HTERT RPE-1 (cell line): ENCODE data around the gene SPOP.

Source experiments
- in situ Hi-C: fragments of 300-500 bp; cut with MboI; formaldehyde crosslinking; loops from 4 replicates; pipeline ENCODE4 v1.14.3; 2020; ENCODE audit warnings: low sequenced_read_pairs

SPOP gene

DNA sequence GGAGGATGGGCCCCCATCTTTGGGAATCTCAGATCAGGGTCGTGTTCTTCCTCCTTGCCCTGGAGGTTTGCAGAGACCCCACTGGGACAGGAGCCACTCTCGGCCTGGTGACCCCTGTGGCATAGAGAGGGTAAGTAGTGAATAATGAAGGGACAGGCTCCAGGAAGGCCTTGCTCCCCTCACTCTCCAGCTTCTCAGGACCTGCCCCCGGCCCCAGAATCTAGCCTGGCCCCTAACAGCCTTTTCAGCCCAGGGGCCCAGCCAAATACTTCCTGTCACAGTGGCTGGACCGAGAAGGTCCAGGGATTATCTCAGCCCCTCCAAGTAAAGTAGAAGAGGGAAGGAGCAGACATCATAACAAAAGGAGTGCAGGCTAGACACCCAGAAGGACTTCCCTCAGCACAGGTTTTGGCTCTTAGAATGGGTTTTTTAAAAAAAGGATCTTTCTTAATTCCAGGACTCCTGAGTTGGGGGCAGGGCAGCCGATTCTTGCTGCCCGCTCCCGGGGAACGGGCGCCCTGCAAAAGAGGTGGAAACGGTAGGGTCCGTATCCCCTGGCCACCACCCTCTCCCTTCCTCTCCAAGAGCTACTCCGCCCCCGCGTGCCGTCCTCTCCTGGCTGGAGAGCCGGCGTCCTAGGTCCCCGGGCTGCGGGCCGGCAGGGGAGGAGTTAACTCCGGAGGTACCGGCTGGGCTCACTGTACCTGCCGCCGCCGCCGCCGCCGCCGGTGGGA lies 102.8 kb downstream of the SPOP start:
- in situ Hi-C loops = loop anchor here (25.0 kb wide), 1 partner anchor 112 kb away; the partner anchor contains the start of gene SPOP

DNA sequence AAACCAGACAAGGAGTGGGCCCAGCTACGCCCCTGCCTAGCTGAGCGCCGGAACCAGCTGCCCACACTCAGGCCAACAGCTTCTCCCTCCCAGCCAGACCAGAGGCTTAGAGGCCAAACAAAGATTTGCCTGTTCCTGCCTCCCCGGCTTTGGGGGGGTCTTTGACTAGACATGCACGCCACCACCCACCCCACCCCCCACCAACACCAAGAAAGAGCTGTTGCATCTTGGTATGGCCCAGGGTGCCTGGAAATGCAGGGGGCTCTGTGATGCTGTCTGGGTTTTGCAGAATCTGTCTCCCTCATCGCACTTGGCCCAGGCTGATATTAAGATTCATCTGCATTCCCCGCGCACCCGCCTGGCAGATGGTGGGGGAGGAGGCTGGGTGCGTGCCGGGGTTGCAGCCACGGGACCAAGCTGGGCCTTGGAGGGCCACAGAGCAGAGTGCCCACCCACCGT lies 103.5 kb downstream of the SPOP start:
- in situ Hi-C loops = loop anchor here (25.0 kb wide), 1 partner anchor 113 kb away; the partner anchor contains the start of gene SPOP

DNA sequence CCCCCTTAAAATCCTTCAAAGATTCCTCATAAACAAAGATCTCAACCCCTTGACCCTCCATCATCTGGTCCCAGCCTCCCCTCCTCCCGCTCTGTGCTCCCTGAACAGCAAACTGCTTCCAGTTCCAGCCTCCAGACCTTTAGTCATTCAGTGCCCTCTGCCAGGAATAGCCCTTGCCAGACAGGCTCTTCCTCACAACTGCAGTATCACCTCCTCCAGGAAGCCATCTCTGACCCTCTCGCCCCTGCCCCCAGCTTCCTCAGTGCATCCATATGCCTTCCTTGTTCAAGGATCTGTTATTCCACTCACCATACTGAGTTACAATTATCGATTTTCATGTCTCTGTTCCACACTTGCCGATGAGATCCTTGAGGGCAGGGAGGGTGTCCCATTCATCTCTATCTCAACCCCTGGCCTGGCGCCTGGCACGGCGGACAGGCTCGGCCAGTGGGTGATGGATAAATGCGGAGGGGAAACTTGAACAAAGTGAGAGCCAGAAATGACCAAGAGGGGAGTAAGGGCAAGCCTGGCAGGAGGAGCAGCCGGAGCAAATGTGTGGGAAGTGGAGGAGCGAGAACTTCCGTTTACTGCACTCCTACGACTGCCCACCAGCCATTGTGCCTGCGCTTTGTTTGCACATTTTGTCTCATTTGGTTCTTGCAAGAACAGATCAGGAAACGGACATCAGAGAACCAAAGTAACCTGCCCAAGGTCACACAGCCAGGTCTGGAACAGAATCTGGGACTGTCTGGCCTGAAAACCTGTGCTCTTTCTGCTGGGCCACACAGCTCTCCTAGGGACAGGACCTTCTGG lies 104.2 kb downstream of the SPOP start:
- in situ Hi-C loops = loop anchor here (25.0 kb wide), 1 partner anchor 114 kb away; the partner anchor contains the start of gene SPOP

DNA sequence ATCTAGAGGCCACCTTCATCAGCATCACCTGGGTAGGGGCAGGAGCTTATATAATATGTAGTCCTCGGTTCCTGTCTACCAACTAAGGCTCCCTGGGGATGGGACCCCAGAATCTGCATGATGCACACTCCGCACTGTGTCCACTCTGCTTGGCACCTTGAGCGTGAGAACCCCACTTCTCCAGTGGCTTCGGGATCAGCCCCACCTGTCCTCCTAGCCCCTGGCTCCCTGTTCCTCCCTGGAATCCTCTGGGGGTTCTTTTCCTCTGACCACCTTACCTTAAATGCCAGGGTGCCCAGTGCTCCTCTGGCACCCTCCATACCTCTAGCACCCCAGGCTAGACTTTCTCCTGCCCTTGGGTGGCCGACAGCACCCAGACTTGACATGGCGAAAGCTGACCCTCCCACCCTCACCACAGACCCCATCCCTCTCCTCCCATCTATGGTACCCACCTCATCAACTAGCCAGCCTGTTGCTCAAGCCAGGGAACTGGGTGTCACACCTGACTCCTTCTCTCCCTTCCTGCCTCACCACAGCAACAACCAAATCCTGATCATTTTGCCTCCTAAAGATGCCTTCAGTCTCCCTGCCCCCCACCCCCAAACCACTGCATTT lies 105.0 kb downstream of the SPOP start:
- in situ Hi-C loops = loop anchor here (25.0 kb wide), 1 partner anchor 114 kb away; the partner anchor contains the start of gene SPOP

DNA sequence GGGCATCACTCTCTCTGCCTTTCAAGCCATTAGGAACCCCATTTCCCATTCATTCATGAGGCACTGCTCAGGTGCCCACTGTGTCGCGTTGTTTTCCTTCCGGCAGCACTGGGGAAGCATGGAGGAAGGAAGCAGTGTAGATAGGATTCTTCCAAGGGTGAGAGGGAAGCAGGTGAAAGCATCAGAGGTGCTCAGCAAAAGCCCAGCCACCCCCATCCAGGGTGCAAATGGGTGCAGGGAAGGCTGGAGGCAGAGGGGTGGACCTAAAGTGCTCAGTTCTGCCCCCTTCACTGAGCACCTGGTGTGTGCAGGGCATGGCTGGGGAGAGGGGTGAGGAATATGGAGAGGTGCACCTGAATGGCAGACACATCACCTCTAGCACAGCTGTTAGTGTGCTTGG lies 105.7 kb downstream of the SPOP start:
- in situ Hi-C loops = loop anchor here (25.0 kb wide), 1 partner anchor 115 kb away; the partner anchor contains the start of gene SPOP

DNA sequence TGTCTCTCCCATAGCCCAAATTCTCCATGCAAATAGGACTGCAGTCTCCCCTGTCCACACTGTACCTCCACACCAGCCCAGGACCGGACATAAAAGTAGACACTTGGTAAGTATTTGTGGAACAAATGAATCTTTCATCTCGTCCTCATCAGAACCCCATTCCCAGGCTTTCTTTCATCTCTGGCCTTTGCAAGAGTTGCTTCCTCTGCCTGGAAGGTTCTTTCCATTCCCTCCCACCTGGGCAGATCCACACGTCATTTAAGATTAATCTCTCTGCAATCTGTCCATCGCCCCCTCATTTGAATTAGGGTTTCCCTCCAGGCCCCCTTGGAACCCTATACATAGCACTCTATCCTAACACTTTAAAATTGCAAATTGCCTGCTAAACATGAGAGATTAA lies 106.1 kb downstream of the SPOP start:
- in situ Hi-C loops = loop anchor here (25.0 kb wide), 1 partner anchor 116 kb away; the partner anchor contains the start of gene SPOP

DNA sequence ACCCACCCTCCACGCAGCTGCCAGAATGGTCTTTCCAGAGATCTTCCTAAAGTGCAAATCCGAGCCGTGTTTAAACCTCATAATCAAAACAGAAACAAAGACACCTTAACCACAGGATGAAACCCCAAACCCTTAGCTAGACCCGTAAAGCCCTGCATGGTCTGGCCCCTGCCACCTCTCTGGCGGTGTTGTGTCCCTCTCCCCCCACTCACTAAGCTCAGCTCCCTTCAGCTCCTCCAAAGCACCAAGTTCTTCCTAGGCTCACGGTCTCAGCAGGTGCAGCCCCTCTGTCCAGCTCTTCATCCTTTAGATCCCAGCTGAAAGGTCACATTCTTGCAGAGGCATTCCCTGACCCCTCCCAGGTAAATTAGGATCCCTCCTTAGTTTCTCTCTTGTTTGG lies 106.6 kb downstream of the SPOP start:
- in situ Hi-C loops = loop anchor here (25.0 kb wide), 1 partner anchor 116 kb away; the partner anchor contains the start of gene SPOP

DNA sequence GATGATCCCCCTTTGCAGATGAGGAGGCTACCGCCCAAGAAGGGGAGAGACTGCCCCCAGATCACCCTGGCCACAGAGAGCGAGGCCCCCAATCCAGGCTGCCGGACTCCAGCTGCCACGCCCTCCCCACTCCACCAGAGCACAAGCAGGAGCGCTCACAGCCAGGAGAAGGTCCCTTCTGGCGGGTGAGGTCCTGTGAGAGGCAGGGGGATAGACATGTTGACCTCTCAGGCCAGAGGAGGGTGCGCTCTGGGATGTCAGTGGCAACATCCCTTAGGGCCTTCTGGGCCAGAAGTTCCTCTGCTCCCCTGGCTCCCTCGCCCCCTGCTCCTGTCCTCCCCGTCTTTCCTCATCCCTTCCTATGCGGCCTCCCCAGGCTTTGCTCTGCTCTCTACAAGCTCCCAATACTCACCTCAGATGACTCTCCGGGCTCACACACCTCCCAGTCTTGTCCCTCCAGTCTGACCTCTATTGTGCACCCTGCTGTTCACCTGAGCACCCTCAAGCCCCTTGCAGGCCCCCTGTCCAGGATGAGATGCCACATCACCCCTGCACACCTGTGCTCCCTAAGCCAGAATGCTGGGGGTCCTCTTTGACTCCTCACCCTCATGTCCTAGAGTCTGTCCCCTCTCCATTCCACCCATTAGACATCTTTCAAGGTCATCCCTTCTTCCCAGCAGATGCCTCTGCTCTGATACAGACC lies 107.2 kb downstream of the SPOP start:
- in situ Hi-C loops = loop anchor here (25.0 kb wide), 1 partner anchor 117 kb away; the partner anchor contains the start of gene SPOP

DNA sequence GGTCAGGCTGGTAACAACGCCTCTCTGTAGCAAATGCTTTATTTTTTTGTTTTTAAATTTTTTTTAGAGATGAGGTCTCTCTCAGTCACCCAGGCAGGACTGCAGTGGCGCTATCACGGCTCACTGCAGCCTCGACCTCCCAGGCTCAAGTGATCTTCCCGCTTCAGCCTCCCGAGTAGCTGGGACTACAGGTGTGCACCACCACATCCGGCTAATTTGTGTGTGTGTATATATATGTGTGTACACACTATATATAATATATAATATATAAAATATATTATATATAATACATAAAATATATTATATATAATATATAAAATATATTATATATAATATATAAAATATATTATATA lies 109.2 kb downstream of the SPOP start:
- in situ Hi-C loops = loop anchor here (25.0 kb wide), 1 partner anchor 119 kb away; the partner anchor contains the start of gene SPOP

DNA sequence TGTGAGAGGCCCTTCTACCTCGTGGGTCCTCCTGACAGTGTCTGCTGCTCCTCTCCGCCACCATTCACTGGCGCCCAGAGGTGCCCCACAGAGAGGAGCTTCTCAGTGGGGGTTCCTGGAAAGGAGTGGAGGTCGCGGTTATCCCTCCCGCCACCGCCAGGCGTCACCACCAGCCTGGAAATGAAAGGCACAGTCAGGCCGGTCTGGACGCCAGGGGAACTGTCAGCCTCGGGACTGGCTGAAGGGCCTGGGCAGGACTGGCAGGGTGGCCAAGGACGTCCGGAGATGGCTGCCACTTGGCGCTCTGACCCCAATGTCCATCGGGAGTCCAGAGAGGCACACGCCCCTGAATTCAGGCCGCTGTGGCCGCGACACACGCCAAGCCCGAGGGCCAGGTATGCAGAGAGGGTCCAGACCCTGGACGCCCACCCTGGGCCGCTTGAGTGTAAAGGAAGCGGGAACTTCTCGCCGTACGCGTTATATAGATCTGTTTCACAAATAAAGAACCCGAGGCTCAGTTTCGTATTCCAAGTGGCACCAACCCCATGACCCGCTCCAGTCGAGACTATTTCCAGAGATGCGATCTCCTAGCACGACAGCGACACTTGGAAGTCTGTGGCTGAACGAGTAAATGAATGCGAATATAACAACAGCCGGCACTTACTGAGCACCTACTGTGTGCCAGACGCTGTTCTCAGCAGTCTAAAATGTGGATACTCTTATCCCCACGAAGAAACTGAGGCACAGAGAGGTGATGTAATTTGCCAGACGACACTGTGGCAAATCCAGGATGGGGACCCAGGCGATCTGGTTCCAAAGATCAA lies 109.8 kb downstream of the SPOP start:
- in situ Hi-C loops = loop anchor here (25.0 kb wide), 1 partner anchor 119 kb away; the partner anchor contains the start of gene SPOP

DNA sequence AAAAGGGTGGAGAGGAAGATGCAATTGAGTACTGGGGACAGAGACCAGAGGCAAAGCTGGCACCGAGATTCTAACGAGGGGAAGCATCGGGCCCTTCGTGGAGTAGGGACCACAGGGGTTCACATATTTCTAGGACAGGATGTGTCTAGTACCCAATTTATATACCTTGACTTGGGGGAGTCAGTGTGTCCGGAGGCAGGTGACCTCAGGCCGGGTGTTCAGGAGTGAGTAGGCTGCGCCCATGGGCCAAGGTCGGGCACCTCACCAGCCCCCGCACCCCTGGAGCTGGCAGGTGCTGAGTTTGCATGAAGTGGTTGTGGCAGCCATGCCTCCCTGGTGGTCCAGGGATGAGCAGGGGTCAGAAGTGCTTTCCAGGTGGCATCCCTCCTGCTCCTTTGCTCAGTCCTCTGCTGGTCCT lies 110.8 kb downstream of the SPOP start:
- in situ Hi-C loops = loop anchor here (25.0 kb wide), 1 partner anchor 120 kb away; the partner anchor contains the start of gene SPOP

DNA sequence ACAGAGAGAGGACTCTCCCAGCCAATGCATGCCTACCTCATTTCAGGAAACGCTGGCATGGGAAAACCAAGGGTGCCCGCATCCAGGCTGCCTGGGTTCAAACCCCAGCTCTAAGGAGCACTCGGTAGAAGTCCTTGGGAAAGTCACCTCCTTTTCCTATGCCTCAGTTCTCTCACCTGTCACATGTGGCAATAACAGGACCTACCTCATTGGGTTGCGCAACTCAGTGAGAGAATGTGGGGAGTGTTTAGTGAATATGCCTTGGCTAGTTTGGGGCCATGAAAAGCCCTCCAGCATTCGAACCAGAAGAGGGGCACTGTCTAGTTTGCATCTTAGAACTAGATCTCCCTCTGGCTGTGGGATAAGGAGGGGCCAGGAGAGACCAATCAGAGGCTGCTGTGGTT lies 111.2 kb downstream of the SPOP start:
- in situ Hi-C loops = loop anchor here (25.0 kb wide), 1 partner anchor 121 kb away; the partner anchor contains the start of gene SPOP

DNA sequence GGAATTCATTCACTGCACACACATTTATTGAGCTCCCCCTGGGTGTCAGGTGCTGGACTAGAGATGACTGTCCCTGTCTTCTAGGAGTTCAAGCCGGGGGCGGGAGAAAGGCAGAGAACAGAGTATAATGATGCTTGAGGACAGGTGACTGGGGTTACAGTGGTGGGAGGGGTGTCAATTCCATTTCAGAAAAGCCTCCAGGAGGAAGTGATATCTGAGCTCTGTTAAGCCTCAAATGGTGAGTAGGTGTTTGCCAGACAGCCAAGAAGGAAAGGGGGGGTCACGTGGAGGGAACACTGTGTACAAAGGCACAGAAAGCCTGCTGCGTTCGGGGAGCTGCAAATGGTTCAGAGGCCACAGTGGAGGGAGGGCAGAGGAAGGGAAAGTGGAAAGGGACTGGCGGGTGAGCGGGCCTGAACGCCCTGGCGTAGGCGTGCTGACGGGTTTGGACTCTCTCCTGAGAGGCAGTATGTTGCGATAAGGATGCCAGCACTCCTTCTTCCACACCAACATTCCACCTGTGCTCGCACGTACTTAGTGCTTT lies 111.9 kb downstream of the SPOP start:
- in situ Hi-C loops = loop anchor here (25.0 kb wide), 1 partner anchor 121 kb away; the partner anchor contains the start of gene SPOP

DNA sequence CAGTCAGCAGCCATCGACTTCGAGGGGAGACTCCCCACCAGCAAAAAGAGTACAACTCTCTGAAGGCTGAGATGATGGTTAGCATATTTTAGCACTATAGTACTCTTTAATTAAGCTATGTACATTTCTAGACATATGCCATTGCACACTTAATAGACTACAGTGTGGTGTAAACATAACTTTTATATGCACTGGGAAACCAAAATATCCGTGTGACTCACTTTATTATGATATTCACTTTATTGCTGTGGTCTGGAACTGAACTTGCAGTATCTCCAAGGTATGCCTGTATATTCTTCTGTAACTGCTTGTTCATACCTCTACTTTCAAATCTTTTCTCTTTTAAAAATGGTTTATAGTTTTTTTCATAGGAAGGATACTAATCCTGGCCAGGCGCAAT lies 113.3 kb downstream of the SPOP start:
- in situ Hi-C loops = loop anchor here (25.0 kb wide), 1 partner anchor 123 kb away; the partner anchor contains the start of gene SPOP

DNA sequence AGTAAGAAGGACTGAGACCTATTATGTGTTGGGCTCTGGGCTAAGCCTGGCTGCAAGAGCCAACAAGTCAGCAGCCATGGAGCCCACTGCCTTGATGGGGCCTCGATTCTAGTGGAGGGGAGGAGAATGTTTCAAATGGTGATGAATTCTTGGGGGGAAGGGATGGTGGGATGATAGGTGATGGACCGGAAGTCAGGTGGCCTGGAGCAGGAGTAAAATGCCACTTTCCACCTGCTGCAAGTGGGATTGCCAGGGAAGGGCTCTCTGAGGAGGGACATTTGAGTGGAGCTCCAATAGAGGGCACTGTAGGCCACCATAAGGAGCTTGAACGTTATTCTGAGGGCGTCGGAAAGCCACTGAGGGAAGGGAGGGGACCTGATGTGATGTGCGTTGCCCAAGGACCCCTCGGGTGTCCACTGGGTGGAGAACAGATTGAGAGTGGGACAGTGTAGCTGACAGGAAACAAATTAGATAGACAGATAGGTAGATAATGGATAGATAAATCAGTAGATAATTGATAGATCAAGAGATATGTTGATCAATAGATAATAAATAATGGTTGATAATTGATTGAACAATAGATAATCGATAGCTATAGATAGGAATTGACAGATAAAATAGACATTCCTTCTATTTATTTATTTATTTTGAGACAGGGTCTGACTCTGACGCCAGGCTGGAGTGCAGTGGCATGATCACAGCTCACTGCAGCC lies 120.4 kb downstream of the SPOP start:
- in situ Hi-C loops = loop anchor here (25.0 kb wide), 1 partner anchor 130 kb away; the partner anchor contains the start of gene SPOP

DNA sequence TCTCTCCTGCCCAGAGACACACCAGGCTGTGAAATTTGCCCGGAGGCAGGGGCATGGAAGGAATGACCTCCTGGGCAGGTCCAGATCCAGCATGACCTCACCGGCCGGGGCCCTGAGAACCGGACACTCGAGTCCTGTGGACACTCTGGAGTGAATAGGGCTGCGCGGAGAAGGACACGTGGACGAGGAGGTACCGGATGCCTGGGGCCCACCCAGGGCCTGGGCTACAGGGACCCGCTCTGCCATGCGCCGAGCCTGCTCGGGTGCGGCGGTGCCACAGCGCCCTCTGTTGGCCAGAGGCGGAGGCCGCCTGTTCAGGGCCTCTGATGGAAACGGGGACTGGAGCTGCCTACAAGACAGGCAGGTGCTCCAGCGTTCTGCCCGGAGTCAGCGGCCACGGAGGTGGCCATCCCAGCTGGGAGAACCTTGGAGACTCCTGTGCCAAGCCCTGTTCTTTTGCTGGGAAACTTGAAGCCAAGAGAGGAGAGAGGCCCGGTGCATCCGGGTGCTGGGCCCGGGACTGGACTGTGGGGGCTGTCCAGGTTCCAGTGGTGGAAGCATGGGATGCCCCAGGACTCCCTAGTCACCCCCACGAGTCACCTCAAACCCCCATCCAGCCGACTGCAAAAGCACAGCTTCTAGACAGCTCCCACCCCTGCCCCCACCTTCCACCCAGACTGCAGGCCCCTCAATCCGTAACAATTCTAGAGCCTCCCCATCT lies 121.5 kb downstream of the SPOP start:
- in situ Hi-C loops = loop anchor here (25.0 kb wide), 1 partner anchor 131 kb away; the partner anchor contains the start of gene SPOP

DNA sequence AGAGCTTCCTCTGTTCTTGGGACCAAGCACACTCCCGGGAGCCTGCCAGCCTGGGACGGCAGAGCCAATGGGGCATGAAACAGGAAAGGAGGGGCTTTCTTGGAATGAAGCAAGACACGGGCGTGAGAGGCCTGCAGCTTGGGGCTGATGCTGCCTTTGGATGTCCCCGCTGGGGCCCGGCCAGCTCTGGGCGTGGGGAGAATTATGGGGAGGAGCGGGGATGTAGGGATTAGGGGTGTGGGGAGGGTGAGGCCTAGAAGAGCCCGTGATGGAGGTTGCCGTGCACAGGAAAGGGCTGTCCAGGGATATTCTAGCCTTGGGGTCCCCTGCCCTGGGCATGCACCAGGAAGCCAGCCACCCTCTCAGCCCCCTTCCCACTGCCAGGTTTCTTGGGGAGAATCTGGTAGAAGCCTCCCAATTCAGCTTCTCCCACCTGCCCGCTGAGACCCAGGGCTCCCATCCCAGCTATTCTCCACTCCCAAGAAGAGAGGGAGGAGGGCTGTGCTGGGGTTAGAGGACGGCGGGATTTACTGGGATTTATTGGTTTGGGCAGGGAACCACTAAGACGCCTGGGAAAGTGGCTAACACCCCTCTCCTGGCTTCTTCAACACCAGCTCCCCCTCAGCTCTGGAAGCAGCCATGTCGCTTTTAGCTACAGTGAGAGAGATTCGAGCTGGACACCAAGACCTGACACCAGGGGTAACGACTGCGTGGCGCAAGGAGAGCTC lies 122.2 kb downstream of the SPOP start:
- in situ Hi-C loops = loop anchor here (25.0 kb wide), 1 partner anchor 132 kb away; the partner anchor contains the start of gene SPOP
